Left renal pelvis (tissue), 4 donors: ENCODE data around the gene CTNNA2. TPM values are rescaled to one million over a fixed set of nuclear protein-coding genes. Genes with fewer than 3 reads are reported as not detected.

ENCODE experiments used
- DNase-seq, 4 donors: peaks; one replicate each; pipeline ENCODE4 v3.0.0-alpha.2; 2013; ENCODE audit warnings: low read depth in 4 of 4, low spot score in 3 of 4
- polyA plus RNA-seq, 4 donors: library from polyadenylated mRNA; unstranded; fragments of 120-200 nt; gene quantifications; one replicate each; pipeline ENCODE4 v1.2.1, GENCODE V29; 2013; ENCODE audit not compliant: insufficient read length in 4 of 4

CTNNA2 gene
- polyA plus RNA-seq, 4 donors: 3.4 to 23.1 (median 5.3) TPM

DNA sequence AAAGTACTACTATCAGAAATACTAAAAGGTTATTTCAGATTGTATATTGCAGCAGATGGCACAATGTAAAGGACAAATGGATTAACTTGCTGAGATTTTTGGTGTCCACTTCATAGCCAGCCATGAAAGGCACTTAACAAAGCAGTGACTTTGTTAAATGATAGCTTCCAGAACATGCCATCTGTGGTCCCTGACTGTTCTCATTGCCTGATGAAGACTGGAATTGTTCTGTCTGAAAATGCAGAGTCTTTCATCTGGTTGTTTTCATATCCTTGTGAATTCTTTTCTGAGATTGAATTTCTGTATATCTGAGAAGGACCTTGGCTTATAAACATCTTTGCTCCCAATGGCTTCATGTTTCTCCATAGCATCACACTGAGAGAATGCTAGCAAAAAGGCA is 836.1 kb downstream of the CTNNA2 start:
- no peak for DNase-seq

GRCh38 chr2:80351231-80351630 is 838.4 kb downstream of the CTNNA2 start:
- no peak for DNase-seq

DNA sequence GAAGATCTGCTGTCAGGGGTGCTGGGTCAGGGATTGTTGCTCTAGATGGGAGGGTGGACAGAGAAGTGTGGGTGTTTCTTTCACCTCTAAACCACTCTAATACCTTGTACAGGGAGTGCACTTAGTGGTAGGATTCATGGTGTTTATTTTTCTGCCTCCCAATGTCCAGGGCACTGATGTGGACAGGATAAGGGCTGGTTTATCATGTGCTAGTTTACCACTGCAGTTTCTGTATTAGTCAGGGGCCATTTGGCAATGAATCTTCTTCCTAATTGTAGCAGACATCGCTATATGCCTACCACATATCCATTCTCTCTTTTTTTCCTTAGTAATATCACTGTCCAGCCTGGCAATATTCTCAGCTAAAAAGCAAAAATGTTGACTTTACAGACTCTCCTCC is 842.0 kb downstream of the CTNNA2 start:
- DNase-seq: no peak

GRCh38 chr2:80361904-80362303 is 849.1 kb downstream of the CTNNA2 start:
- DNase-seq: no peak

GRCh38 chr2:80363330-80363729 is 850.5 kb downstream of the CTNNA2 start:
- DNase-seq: no peak

DNA sequence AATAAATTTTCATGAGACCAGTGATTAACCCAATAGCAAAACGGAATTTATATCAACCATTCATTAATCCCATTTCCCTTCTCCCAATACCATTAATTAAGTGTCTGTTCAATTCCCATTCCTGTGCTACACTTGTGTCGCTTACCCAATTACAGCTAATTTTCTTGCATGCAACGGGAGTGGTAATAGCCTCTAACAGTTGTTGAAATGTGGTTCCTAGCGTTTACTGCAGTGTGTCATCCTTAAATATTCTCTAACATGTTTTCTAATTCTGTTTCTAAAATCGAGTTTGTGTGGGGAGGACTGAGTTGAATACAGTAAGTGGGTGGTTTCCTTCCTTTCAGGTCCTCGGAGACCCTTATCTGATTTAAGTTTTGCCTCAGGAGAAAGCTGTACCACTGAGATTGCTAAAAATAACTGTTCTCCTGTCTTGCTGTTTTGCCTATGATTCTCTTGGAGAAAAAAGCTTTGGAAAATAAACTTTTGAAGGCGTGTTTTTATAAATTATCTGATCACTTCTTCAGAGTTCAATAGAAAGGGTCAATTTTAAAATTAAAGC is 851.0 kb downstream of the CTNNA2 start:
- no peak for DNase-seq

DNA sequence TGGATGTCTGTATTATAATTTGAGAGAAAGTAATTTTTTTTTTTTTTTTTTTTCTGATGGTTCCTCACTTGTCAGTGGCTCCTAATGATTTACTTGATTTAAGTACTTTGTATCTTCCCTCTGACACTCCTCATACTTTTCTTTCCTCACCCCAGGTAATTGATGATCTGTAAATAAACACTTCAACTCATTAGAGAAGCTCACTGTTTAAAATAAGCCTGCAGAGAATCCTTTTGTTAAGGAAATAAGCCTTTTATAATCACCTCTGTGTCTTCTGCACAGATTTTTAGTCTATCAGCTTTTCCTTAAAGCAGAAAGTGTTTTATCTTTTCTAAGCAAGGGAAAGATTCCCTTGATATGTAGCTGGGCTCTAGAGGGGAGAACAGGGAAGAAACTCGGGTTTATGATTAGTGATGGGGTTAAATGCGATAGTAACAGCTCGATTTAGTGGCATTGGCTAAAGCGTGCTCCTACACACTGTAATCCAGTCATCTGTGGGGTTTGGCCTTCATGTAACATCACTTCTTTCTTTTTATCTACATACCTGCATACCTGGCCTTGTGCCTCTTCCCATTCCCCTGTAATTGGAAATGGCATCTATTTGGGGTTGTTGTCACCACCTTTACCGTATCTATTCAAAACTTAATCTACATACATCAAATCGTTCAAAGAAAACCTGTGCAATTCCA is 851.8 kb downstream of the CTNNA2 start:
- DNase-seq: no peak

- DNase-seq: no peak
These were observed 852.9 kb downstream of the CTNNA2 start for GRCh38 chr2:80365762-80366161.

DNA sequence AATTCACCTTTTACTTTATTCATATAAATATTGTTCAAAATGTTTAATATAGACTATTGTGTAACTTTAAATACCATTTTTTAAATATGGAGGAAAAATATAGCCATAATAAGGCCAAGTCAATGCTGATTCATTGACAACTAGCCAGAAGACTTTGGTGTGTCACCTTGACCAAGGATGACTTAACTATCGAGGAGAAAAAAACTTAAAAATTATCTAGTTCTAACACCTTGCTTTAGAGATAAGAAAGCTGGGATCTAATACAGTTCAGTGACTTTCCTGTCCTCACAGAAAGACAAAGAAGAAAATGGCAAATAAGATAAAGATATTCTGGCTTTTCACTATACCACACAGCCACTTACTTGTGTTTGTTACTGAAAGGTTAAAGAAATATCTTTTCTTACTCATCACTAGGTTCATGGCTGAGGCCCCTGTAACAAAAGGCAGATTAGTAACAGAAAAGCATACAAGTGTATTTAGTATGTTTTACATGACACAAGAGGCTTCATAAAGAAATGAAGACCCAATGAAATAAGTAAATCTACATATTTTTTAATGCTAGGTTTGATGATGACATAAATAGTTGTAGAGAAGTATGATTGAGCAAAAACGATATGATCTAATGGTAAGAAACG is 857.6 kb downstream of the CTNNA2 start:
- no peak for DNase-seq

DNA sequence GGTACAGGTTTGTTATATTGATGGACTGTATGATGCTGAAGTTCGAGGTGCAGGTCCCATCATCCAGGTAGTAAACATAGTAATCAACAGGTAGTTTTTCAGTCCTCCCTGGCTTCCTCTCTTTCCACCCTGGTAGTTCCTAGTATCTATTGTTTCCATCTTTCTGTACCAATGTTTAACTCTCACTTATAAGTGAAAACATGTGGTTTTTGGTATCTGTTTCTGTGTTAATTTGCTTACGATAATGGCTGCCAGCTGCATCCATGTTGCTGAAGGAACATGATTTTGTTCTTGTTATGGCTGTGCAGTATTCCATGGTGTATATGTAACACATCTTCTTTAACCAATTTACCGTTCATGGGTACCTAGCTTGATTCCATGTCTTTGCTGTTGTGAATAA is 861.3 kb downstream of the CTNNA2 start:
- no peak for DNase-seq

GRCh38 chr2:80377071-80377470 is 864.2 kb downstream of the CTNNA2 start:
- no peak for DNase-seq

- DNase-seq: no peak
These were observed 867.9 kb downstream of the CTNNA2 start for GRCh38 chr2:80380736-80381135.

DNA sequence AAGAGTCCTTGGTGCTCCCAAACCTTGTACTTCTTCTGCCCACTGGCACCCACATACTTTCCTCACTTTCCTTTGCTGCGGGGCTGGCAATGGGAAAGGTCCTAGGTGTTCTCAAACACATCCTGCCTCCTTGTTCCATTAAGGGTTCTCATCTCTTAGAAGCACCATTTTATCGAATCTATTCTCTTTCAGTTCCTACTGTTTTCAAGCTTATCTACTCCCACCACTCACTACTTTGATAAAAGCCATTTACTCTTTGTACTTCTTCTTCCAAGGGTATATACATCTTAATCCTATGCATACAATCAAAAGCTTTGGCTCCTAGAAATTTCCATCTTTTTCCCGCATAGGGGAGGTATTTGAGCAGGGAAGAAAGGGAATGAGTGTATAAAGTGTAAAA is 868.8 kb downstream of the CTNNA2 start:
- no peak for DNase-seq

DNA sequence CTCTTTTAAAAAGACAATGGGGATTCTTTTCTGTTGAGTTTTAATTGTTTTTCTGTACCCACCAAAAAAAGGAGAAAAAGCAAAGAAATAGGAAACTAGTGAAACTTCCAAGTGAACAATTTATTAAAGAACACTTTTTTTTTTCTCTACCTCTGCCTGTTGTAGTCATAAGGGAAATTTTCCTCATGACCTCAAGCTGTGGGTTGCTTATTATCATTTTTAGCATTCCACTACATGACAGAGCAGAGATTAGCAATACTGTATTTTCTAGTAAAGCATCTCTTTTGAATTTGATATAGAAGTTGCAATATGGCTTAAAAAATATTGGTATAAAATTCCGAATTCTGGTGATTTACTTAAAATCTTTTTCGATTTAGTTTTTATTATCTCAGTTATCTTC is 879.6 kb downstream of the CTNNA2 start:
- DNase-seq: no peak

DNA sequence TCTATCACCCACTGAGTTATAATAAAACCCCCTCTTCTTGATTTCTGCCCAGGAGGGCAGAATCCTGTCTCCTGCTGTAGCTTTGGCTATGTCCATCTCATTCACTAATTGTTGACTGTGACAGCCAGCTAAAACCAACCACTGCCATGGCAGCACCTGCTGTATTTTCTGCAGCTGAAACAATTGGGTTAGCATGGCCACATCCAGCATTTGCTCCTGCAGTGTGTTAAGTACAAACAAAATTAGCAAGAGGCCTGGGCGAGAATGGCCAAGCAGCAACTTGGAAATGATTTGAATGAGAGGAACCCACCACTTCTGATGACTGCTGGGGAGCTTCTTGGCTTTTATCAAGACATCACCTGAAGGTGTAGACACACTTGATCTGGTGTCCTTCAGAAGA is 881.1 kb downstream of the CTNNA2 start:
- no peak for DNase-seq

DNA sequence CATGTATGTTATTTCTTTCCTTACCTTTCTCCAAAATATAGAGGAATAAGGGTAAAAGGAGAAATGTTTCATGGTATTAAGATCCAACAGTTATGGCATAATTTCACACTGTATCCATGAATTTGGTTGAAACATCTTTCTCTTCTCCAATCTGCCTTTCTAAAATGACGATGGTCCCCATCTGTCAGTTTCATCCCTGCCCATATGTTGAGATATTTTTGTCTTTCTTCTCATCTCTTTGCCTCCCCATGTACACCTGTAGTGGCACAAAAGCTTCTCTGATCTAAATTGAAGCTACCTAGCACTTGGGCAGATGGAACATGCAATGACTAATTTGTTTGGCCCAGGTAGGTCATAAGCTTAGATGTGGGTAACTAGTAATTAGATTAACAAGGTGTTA is 882.4 kb downstream of the CTNNA2 start:
- no peak for DNase-seq

- DNase-seq: no peak
These were observed 883.4 kb downstream of the CTNNA2 start for GRCh38 chr2:80396276-80396675.

DNA sequence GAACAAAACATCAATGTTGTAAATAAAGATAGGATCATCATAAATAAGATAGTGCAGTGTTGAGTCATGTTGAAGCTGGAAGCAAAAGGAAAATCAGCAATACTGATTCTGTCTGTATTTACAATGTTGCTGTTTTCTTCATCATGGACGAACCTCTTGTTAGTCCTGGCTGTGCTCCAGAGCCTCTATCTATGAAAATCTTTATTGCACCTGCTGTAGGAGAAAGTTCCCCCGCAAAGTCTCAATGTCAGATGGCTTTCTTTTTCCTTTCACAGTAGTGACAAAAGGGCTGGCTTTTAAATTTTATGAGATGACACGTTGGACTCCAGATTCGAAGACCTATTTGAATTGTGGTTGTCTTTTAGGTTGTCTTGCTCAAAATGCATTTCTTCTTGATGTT is 890.2 kb downstream of the CTNNA2 start:
- no peak for DNase-seq

- DNase-seq: no peak
These were observed 894.5 kb downstream of the CTNNA2 start for GRCh38 chr2:80407377-80407776.

GRCh38 chr2:80410346-80410745 is 897.5 kb downstream of the CTNNA2 start:
- no peak for DNase-seq

GRCh38 chr2:80413136-80413535 is 900.3 kb downstream of the CTNNA2 start:
- DNase-seq: no peak

DNA sequence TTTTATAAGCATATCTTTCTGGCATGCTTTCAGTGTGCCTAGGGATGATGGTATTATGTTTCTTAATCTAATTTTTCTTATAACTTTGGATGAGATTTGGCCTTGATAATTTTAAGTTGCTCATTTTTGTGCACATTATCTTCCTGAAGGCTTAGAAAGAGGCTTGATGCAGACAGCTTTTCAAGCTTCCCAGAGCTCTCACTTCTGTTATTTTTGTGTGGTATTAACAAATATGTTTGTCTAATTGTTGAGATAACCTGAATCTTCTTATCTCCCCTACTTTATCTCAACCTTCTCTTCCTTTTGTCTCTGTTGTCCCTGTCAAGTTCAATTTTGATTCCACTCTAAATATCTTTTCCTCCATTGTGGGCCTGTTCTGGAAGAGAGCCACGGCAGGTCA is 904.9 kb downstream of the CTNNA2 start:
- no peak for DNase-seq
